ENCODE data around the gene ZNF407.

ZNF407 gene

GRCh38 chr18:74571895-74572680, 25.6 kb upstream of the ZNF407 start:
- H3K27ac ChIP-seq: no peak overlapping the region
- no peak for TF ChIP-seq CTCF (conservative IDR thresholded peaks at IDR 0.05)

GRCh38 chr18:74573053-74573452, 24.6 kb upstream of the ZNF407 start:
- no peak overlapping the region for H3K27ac ChIP-seq
- TF ChIP-seq CTCF (conservative IDR thresholded peaks at IDR 0.05): no peak

- TF ChIP-seq CTCF (conservative IDR thresholded peaks at IDR 0.05): no peak
Observed at GRCh38 chr18:74574916-74575315, 22.8 kb upstream of the ZNF407 start.

GRCh38 chr18:74577019-74577418, 20.7 kb upstream of the ZNF407 start:
- TF ChIP-seq CTCF (conservative IDR thresholded peaks at IDR 0.05): no peak
- H3K27ac ChIP-seq: no peak overlapping the region

More at GRCh38 chr18:74574916-74575315, 22.8 kb upstream of the ZNF407 start:
- H3K27ac ChIP-seq: no peak overlapping the region

GRCh38 chr18:74579496-74580065, 18.1 kb upstream of the ZNF407 start:
- H3K27ac ChIP-seq: no peak overlapping the region
- TF ChIP-seq CTCF (conservative IDR thresholded peaks at IDR 0.05): no peak

- H3K27ac ChIP-seq: no peak overlapping the region
- TF ChIP-seq CTCF (conservative IDR thresholded peaks at IDR 0.05): no peak
Observed at GRCh38 chr18:74582642-74583041, 15.0 kb upstream of the ZNF407 start.

GRCh38 chr18:74587441-74587840, 10.2 kb upstream of the ZNF407 start:
- no peak overlapping the region for H3K27ac ChIP-seq
- no peak for TF ChIP-seq CTCF (conservative IDR thresholded peaks at IDR 0.05)
